SU-DHL-6 (cell line): ENCODE measurements around the gene CIB4.

Source experiments
- H2AFZ ChIP-seq: fragments of 200-600 bp; sonication (generic); 2 replicates; pipeline ENCODE4 v1.6.1; 2014; ENCODE audit warnings: low read depth, mild to moderate bottlenecking, moderate library complexity, mixed read lengths, antibody characterized with exemption, low read length; ENCODE audit not compliant: severe bottlenecking
- H3F3A ChIP-seq: fragments of 200-600 bp; shearing (Covaris generic); 2 replicates; pipeline ENCODE4 v1.6.0; 2016; ENCODE audit warnings: antibody characterized with exemption, mild to moderate bottlenecking; ENCODE audit not compliant: insufficient read depth
- H3K27ac ChIP-seq: fragments of 200-600 bp; sonication (generic); 2 replicates; pipeline ENCODE4 v1.5.1; 2016; ENCODE audit warnings: low read depth, mild to moderate bottlenecking, low read length, moderate library complexity, mixed read lengths
- H3K27me3 ChIP-seq: fragments of 200-600 bp; sonication (generic), shearing (Covaris generic); 2 replicates; pipeline ENCODE4 v1.6.0; 2014; ENCODE audit warnings: mild to moderate bottlenecking, low read length
- H3K36me3 ChIP-seq: fragments of 200-600 bp; sonication (generic); 2 replicates; pipeline ENCODE4 v1.6.1; 2014; ENCODE audit warnings: mild to moderate bottlenecking, low read length, mixed read lengths
- H3K4me2 ChIP-seq: fragments of 300-600, 200-600 bp; shearing (Covaris generic), sonication (generic); 2 replicates; pipeline ENCODE4 v1.6.0; 2014; ENCODE audit warnings: low read length, low read depth, mild to moderate bottlenecking; ENCODE audit not compliant: poor library complexity, severe bottlenecking
- H3K4me3 ChIP-seq: fragments of 200-600 bp; sonication (generic); 2 replicates; pipeline ENCODE4 v1.5.1; 2014; ENCODE audit warnings: antibody characterized with exemption, low read length, mild to moderate bottlenecking, mixed read lengths; ENCODE audit not compliant: insufficient read depth, poor library complexity, severe bottlenecking
- H3K79me2 ChIP-seq: fragments of 200-600 bp; sonication (generic); 2 replicates; pipeline ENCODE4 v1.6.1; 2014; ENCODE audit warnings: mild to moderate bottlenecking, low read length, moderate library complexity; ENCODE audit not compliant: insufficient read depth
- H3K9ac ChIP-seq: fragments of 200-600 bp; sonication (generic); 2 replicates; pipeline ENCODE4 v1.7.0; 2014; ENCODE audit warnings: mild to moderate bottlenecking, low read length
- H3K9me2 ChIP-seq: fragments of 200-600 bp; sonication (generic); replicated peaks from 2 replicates; pipeline ENCODE4 v1.6.1; 2014; ENCODE audit warnings: low read length; ENCODE audit not compliant: insufficient read depth
- H3K9me3 ChIP-seq: fragments of 200-600 bp; sonication (generic); 2 replicates; pipeline ENCODE4 v1.6.1; 2014; ENCODE audit warnings: low read length, mixed read lengths; ENCODE audit not compliant: insufficient read depth
- H4K20me1 ChIP-seq: fragments of 200-600 bp; sonication (generic); 2 replicates; pipeline ENCODE4 v1.6.1; 2014; ENCODE audit warnings: low read depth, mild to moderate bottlenecking, antibody characterized with exemption, low read length, moderate library complexity, mixed read lengths
- CTCF ChIP-seq: fragments of 200-600 bp; sonication (generic); IDR thresholded peaks from one replicate; pipeline ENCODE4 v1.5.1; 2017; ENCODE audit warnings: antibody characterized with exemption, mild to moderate bottlenecking, low read length, moderate library complexity; ENCODE audit not compliant: insufficient read depth, poor library complexity, severe bottlenecking
- EZH2phosphoT487 ChIP-seq: fragments of 200-600 bp; sonication (generic), shearing (Covaris generic); conservative IDR thresholded peaks from 2 replicates; pipeline ENCODE4 v1.6.1; 2018; ENCODE audit warnings: mild to moderate bottlenecking, antibody characterized with exemption, low read length, moderate library complexity, mixed read lengths

Gene CIB4

GRCh38 chr2:26640331-26640745 is 828 bp downstream of the CIB4 start:
- Histone ChIP-seq H3K9me3 (no peaks in the 10 kb centered on the region), H3K79me2 (no peaks in the 10 kb centered on the region), H3K9ac (no peak overlapping the region), H3F3A (no peaks in the 10 kb centered on the region), H3K4me3 (no peak overlapping the region), H3K27me3 (no peaks in the 10 kb centered on the region), H2AFZ (no peak overlapping the region), H3K27ac (no peak overlapping the region), H4K20me1 (no peaks in the 10 kb centered on the region), H3K9me2 (no peaks in the 10 kb centered on the region), H3K4me2 (no peak overlapping the region), H3K36me3 (no peaks in the 10 kb centered on the region)
- no peak for TF ChIP-seq CTCF
- TF ChIP-seq EZH2phosphoT487: no peak

DNA sequence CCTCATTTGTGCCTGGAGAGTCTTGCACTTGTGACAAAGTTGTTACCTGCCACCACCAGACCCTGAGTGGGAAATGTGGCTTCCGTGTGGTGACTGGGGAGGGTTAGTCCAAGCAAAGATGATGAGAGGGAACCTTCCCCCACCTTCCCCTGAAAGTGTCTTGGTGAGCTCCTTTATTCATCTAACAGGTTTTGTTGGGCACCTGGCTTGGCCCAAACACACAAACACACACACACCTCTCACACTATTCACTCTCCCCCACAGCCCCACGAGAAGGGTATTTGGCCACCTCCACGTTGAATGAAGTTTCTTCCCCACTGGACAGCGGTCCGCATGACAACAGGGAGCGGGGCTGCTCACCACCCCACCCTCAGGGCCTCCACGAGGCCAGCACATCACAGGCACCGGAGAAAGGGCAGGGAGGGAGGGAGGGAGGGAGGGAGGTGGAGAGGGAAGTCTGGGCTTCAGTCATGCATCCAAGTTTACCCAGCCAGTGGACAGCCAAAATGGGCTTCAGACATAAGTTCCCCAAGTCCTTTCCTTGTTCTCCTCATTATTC is 1.4 kb downstream of the CIB4 start:
- Histone ChIP-seq H3K79me2 (no peaks in the 10 kb centered on the region), H3K9ac (no peak overlapping the region), H3K27ac (no peak overlapping the region), H3K4me2 (no peak overlapping the region), H3K27me3 (no peaks in the 10 kb centered on the region), H3K9me2 (no peaks in the 10 kb centered on the region), H3K36me3 (no peaks in the 10 kb centered on the region), H3F3A (no peaks in the 10 kb centered on the region), H3K9me3 (no peaks in the 10 kb centered on the region), H3K4me3 (no peak overlapping the region), H2AFZ (no peak overlapping the region), H4K20me1 (no peaks in the 10 kb centered on the region)
- TF ChIP-seq EZH2phosphoT487: no peak
- no peak for TF ChIP-seq CTCF

- H3K36me3 ChIP-seq: no peaks in the 10 kb centered on the region
- H3K4me3 ChIP-seq: no peak overlapping the region
- H4K20me1 ChIP-seq: no peaks in the 10 kb centered on the region
- H3K9me2 ChIP-seq: no peaks in the 10 kb centered on the region
- no peaks in the 10 kb centered on the region for H3K79me2 ChIP-seq
- H3K4me2 ChIP-seq: no peak overlapping the region
- TF ChIP-seq CTCF (no peak), EZH2phosphoT487 (no peak)
- no peak overlapping the region for H2AFZ ChIP-seq
- H3K27me3 ChIP-seq: no peaks in the 10 kb centered on the region
- H3F3A ChIP-seq: no peaks in the 10 kb centered on the region
- H3K9ac ChIP-seq: no peak overlapping the region
- H3K27ac ChIP-seq: no peak overlapping the region
- no peaks in the 10 kb centered on the region for H3K9me3 ChIP-seq
Observed at GRCh38 chr2:26637811-26638310, 3.3 kb downstream of the CIB4 start.
